Dendritic cell treated with granulocyte-macrophage colony-stimulating factor and Interleukin-4, amounts not matched to agents 40 ng/mL and 50 ng/mL, for 4 days (primary cell): ENCODE data around the gene RAB3D.
A peak's percentile ranks its signal among the peaks of the same experiment; 100 is the strongest.

ENCODE experiments used
- H3K27ac Mint-ChIP-seq: one replicate; pipeline ENCODE4 v1.8.0; 2022; ENCODE audit warnings: mild to moderate bottlenecking, mixed read lengths
- H3K27me3 Mint-ChIP-seq: one replicate; pipeline ENCODE4 v1.8.0; 2022; ENCODE audit warnings: mild to moderate bottlenecking, mixed read lengths
- H3K36me3 Mint-ChIP-seq: one replicate; pipeline ENCODE4 v1.8.0; 2022; ENCODE audit warnings: low read depth, mixed read lengths
- H3K4me1 Mint-ChIP-seq: one replicate; pipeline ENCODE4 v1.8.0; 2022; ENCODE audit warnings: low read depth, mixed read lengths
- H3K4me3 Mint-ChIP-seq: one replicate; pipeline ENCODE4 v1.8.0; 2022; ENCODE audit warnings: mild to moderate bottlenecking, moderate library complexity, mixed read lengths
- H3K9me3 Mint-ChIP-seq: one replicate; pipeline ENCODE4 v1.8.0; 2022; ENCODE audit warnings: mixed read lengths
- intact Hi-C: fragments of 100-400 bp; cut with micrococcal nuclease; formaldehyde crosslinking; loops from one replicate; pipeline ENCODE4 v1.15.0; 2022

Gene RAB3D

DNA sequence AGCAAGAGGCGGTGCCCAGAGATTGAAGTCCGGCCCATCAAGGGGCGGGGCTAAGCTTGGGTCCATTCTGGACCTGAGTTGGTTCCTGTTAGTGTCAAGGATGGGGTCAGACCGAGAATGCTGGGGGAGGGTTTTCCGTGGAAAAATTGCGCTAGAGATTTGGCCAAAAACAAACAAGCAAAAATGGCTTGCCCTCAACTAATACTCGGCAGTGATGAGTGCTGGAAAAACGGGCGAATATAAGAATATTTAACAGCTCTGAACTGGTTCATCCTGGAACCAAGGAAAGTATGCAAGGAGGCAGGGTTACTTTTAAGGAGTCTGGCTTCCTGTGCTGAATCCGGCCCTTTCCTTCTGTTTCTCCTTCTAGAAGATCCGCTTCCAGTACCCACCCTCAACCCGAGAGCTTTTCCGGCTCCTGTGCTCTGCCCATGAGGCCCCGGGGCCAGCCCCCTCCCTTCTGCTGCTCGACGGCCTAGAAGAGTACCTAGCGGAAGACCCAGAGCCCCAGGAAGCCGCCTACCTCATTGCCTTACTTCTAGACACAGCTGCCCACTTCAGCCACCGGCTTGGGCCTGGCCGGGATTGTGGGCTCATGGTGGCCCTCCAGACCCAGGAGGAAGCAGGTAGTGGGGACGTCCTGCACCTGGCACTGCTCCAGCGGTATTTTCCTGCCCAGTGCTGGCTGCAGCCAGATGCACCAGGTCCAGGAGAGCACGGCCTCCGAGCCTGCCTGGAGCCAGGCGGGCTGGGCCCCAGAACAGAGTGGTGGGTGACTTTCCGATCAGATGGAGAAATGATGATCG lies 35.9 kb upstream of the RAB3D start:
- Mint-ChIP-seq H3K27ac (no peak overlapping the region), H3K36me3 (peaks cover 42% of the 10 kb centered on the region), H3K4me3 (no peak overlapping the region), H3K9me3 (no peaks in the 10 kb centered on the region), H3K27me3 (no peaks in the 10 kb centered on the region), H3K4me1 (peaks cover 35% of the 10 kb centered on the region)
- intact Hi-C loops: loop anchor here (1.0 to 2.0 kb wide), 2 partner anchors 60 to 83 kb away; partner anchors contain the start of genes ODAD3 and PRKCSH

DNA sequence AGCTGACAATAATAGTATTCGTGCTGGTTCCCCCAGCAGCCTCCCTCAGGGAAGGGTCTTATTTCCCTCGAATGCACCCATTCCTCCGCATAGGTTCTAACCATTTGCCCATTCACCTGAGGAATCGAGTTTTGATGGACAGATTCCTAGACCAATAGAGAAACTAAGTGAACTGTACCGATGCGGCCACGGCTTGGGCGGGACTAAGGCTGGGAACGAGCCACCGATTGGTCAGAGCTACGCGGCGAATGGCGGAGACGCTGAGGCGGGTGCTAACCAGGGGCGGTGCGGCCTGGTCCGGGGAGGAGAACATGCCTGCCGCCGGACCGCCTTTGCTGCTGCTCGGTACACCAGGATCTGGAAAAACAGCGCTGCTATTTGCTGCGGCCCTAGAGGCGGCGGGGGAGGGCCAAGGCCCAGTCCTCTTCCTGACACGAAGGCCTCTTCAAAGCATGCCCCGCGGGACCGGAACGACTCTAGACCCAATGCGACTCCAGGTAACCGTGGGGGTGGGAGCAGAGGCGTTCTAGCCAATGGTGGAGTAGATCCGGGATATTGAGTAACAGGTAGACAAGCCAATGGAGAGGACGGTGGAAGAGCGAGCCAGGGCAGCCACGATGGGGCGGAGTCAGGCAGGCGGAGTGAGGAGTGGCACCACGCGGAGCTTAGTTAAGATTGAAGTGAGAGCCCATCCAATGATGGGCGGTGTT lies 35.1 kb upstream of the RAB3D start, which contains the start of gene SWSAP1:
SWSAP1 (plus strand) TSS at position 234 of the 710 bp plus-strand sequence; CDS start at position 249, 15 bp downstream.
- Mint-ChIP-seq H3K27me3 (no peaks in the 10 kb centered on the region), H3K27ac (no peak within 1 kb of the TSS), H3K36me3 (peaks cover 37% of the 10 kb centered on the region), H3K4me3 (no peak within 1 kb of the TSS), H3K9me3 (no peaks in the 10 kb centered on the region), H3K4me1 (peaks cover 29% of the 10 kb centered on the region)
- intact Hi-C loops: loop anchor here (1.0 to 2.0 kb wide), 3 partner anchors 28 to 82 kb away; partner anchors contain the start of genes CCDC159, ODAD3, PRKCSH and TMEM205

DNA sequence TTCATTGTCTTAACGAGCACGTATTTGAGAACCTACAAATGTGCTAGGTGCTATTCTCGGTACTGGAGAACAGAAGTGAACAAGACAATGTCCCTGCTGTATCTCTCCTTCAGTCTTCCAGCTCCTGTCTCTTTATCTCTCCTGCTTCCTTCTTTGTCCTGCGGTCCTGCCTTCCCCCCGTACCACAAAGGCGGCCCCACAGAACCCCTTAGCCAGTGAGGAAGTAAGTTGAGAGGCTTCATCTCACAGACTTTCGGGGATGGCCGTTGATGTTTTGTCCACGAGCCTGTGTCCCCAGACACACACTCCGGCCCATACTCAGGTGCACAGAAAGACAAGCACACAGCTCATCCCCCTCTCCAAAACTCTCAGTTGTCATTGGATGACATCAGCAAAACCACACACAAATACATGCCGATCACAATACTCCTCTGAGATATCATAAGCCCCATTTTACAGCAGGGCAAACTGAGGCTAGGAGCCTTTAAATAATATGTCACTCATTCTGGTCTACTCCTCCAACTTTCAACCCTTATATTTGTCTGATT lies 34.5 kb upstream of the RAB3D start:
- Mint-ChIP-seq H3K36me3 (peaks cover 42% of the 10 kb centered on the region), H3K4me1 (peaks cover 29% of the 10 kb centered on the region), H3K27me3 (no peaks in the 10 kb centered on the region), H3K4me3 (no peak overlapping the region), H3K27ac (no peak overlapping the region), H3K9me3 (no peaks in the 10 kb centered on the region)
- intact Hi-C loops: loop anchor here (1.0 to 2.0 kb wide), 2 partner anchors 28 to 81 kb away; partner anchors contain the start of genes CCDC159 and TMEM205

DNA sequence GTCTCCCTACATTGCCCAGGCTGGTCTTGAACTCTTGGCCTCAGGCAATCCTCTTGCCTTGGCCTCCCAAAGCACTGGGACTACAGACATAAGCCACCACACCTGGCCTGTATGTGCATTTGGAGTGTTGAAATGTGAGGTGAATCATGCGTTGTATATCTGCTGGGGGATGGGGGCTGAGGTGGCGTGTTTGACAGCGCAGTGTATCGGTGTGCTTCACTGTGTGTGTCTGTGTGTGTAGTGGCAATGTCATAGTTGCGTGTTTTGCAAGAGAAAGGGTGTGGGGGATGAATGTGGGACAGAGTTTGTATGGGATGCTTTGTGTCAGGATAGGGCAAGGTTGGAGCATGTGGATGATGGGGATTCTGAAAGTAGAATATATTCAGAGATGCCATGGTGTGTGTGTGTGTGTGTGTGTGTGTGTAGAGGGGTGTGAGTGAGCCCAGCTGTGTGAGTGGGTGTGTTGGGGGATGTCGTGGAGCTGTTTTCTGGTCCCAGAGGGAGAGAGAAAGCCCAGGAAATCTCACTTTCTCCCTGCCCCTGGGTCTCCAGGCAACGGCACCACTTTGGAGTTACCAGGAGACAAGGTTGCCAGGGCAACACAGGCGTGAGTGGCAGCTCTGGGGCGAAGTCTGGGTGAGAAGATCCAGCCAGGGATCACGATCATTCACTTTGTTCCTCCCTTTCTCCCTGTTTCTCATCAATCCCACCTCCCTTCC lies 33.9 kb upstream of the RAB3D start:
- intact Hi-C loops: no loop called here
- Mint-ChIP-seq H3K27ac (no peak overlapping the region), H3K27me3 (no peaks in the 10 kb centered on the region), H3K4me3 (peak overlapping the region; percentile 7), H3K9me3 (no peaks in the 10 kb centered on the region), H3K36me3 (peaks cover 42% of the 10 kb centered on the region), H3K4me1 (peaks cover 25% of the 10 kb centered on the region)

DNA sequence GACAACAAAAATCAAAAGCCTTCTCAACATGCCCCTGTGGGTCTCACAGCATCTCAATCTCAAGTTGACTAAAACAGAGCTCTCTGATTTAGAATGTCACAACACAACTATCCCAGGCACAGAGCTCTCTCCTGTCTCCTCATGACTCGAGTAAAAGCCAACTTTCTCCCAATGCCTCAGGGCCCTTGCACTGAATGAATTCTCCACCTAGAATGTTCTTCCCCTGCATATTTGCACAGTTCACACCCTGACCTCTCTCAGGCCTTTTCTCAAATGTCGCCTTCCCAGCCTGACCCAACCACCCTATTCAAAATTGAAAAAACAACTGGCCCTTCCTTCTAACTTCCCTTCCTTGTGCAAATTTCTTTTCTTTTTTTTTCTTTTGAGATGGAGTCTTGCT lies 31.3 kb upstream of the RAB3D start:
- peaks cover 3% of the 10 kb centered on the region for H3K4me1 Mint-ChIP-seq
- no peaks in the 10 kb centered on the region for H3K9me3 Mint-ChIP-seq
- H3K36me3 Mint-ChIP-seq: peaks cover 49% of the 10 kb centered on the region
- H3K4me3 Mint-ChIP-seq: no peak overlapping the region
- no peak overlapping the region for H3K27ac Mint-ChIP-seq
- intact Hi-C loops: no loop called here
- H3K27me3 Mint-ChIP-seq: no peaks in the 10 kb centered on the region

DNA sequence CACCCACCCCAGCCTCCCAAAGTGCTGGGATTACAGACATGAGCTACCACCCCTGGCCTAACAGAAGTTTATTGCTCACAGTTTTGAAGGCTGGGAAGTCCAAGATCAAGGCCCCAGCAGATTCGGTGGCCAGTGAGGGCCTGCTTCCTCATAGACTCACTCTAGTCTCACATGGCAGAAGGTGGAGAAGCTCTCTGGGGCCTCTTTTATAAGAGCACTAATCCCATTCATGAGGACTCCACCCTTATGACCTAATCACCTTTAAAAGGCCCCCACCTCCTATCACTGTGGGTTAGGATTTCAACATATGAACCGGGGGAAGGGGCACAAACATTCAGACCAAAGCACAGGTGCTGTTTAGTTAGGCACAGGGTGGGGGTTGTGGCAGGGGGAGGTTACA lies 28.1 kb upstream of the RAB3D start:
- H3K9me3 Mint-ChIP-seq: no peaks in the 10 kb centered on the region
- H3K27me3 Mint-ChIP-seq: no peaks in the 10 kb centered on the region
- intact Hi-C loops: no loop called here
- H3K4me3 Mint-ChIP-seq: no peak overlapping the region
- no peaks in the 10 kb centered on the region for H3K4me1 Mint-ChIP-seq
- no peak overlapping the region for H3K27ac Mint-ChIP-seq
- H3K36me3 Mint-ChIP-seq: peaks cover 72% of the 10 kb centered on the region

DNA sequence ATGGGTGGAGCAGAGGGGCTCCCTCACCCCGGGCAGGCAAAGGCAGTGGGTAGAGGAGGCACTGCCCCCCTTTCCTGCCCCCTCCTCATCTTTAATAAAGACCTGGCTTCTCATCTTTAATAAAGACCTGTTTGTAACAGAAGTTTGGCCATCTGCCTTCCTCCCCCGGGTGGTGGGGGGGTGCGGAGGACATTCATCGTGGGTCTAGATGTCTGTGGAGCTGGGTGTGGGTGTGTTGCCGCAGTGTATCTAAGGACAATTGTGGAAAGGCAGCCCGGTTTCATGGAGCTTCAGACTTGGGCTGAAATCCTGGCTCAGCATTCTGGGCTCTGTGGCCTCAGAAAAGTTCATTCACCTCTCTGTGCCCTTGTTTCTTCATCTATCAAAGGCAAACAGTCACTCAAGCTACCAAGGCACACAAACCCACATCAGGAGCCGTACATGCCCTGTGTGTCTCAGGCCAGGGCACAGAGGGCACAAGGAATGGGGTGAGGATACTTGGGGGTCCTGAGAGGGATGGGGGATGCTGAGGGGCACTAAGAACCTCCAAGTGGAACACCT lies 26.2 kb upstream of the RAB3D start:
- H3K27me3 Mint-ChIP-seq: no peaks in the 10 kb centered on the region
- peaks cover 79% of the 10 kb centered on the region for H3K36me3 Mint-ChIP-seq
- H3K27ac Mint-ChIP-seq: no peak overlapping the region
- intact Hi-C loops: no loop called here
- no peak overlapping the region for H3K4me3 Mint-ChIP-seq
- no peaks in the 10 kb centered on the region for H3K9me3 Mint-ChIP-seq
- no peaks in the 10 kb centered on the region for H3K4me1 Mint-ChIP-seq

DNA sequence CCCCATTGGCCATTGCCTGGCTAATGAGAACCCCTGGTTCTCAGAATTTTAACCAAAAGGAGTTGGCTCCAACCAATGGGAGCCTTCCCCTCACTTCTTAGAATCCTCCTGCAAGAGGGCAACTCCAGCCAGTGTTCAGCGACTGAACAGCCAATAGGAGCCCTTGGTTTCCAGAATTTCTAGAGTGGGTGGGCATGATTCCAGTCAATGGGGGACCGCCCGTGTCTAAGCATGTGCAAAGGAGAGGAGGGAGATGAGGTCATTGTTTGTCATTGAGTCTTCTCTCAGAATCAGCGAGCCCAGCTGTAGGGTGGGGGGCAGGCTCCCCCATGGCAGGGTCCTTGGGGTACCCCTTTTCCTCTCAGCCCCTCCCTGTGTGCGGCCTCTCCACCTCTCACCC lies 25.5 kb upstream of the RAB3D start:
- Mint-ChIP-seq H3K4me1 (no peaks in the 10 kb centered on the region), H3K4me3 (no peak overlapping the region), H3K27me3 (no peaks in the 10 kb centered on the region), H3K9me3 (no peaks in the 10 kb centered on the region), H3K27ac (no peak overlapping the region), H3K36me3 (peaks cover 83% of the 10 kb centered on the region)
- intact Hi-C loops: no loop called here

DNA sequence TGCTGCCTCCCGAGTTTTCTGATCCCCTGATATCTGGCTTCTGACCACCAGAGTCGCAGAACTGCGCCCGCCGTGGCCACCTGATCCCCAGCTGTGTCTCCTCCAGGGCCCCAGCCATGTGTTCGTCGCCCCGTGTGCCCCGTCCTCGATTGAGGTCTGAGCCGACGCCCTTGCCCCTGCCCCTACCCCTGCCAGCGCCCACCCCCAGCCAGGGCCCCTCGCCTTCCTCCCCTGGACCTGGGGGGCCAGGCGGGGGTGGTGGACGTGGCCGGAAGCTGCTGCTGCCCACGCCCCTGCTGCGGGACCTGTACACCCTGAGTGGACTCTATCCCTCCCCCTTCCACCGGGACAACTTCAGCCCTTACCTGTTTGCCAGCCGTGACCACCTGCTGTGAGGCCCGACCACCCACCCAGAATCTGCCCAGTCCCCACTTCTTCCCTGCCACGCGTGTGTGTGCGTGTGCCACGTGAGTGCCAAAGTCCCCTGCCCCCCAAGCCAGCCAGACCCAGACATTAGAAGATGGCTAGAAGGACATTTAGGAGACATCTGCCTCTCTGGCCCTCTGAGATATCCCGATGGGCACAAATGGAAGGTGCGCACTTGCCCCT lies 24.9 kb upstream of the RAB3D start:
- no peak overlapping the region for H3K4me3 Mint-ChIP-seq
- H3K27ac Mint-ChIP-seq: no peak overlapping the region
- intact Hi-C loops: no loop called here
- H3K9me3 Mint-ChIP-seq: no peaks in the 10 kb centered on the region
- H3K36me3 Mint-ChIP-seq: peaks cover 85% of the 10 kb centered on the region
- no peaks in the 10 kb centered on the region for H3K27me3 Mint-ChIP-seq
- no peaks in the 10 kb centered on the region for H3K4me1 Mint-ChIP-seq

DNA sequence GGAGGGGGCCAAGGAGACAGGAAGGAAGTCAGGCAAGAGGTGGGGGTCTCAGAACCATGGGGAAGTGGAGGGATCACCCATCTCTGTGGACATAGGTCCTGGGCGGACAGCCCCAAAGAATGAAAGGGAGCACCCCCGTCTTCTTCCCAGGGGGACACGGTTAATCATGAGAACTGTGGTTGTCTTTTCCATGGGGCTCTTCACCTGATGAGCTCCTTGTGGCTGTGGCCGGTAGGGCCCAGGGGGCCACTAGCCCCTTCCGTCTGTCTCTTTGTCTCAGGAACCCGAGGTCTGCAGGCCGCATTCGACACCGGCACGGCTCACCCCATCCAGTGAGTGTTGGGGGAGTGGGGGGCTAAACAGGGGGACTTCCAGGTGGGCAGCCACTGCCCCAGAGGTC lies 24.4 kb upstream of the RAB3D start:
- Mint-ChIP-seq H3K9me3 (no peaks in the 10 kb centered on the region), H3K27ac (no peak overlapping the region), H3K4me1 (no peaks in the 10 kb centered on the region), H3K27me3 (no peaks in the 10 kb centered on the region), H3K36me3 (peaks cover 84% of the 10 kb centered on the region), H3K4me3 (no peak overlapping the region)
- intact Hi-C loops: no loop called here

DNA sequence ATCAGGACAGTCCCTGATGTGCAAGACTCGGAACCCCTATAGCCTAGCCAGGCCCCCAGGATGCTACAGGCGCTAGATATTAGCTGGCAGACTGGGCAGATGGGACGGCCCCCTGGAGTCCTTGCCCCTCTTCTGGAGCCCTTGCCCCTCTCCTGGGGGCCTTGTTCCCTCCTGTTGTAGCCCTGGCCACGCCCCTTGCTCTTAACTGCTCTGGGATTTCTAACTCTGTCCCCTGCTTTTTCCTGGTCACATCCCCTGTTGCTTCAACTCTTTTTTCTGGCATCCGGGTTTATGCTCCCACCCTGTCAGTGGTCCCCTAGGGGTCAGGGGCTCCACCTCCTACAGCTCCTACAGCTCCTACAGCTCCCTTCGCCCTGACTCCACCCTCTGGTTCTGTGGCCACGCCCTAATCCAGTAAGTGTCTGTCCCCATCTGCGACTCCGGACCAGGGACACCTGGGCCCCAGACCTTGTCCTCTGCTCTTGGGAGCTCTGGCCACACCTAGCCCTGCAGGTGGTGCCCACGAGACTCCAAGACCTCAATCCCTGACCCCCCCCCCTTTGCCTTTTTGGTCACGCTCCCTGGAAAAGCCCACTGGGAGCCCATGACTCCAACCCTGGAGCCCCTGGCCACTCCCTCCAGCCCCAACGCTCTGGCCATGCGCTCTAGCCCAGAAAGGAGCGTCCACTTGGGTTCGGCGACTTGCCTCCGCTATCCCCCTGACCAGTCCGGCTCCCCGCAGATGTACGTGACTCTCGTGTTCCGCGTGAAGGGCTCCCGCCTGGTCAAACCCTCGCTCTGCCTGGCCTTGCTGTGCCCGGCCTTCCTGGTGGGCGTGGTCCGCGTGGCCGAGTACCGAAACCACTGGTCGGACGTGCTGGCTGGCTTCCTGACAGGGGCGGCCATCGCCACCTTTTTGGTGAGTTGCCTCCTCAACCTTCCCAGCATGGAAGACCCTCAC lies 22.6 kb upstream of the RAB3D start:
- peaks cover 74% of the 10 kb centered on the region for H3K36me3 Mint-ChIP-seq
- intact Hi-C loops: no loop called here
- H3K9me3 Mint-ChIP-seq: no peaks in the 10 kb centered on the region
- peaks cover 11% of the 10 kb centered on the region for H3K4me1 Mint-ChIP-seq
- no peak overlapping the region for H3K4me3 Mint-ChIP-seq
- H3K27ac Mint-ChIP-seq: no peak overlapping the region
- H3K27me3 Mint-ChIP-seq: no peaks in the 10 kb centered on the region

DNA sequence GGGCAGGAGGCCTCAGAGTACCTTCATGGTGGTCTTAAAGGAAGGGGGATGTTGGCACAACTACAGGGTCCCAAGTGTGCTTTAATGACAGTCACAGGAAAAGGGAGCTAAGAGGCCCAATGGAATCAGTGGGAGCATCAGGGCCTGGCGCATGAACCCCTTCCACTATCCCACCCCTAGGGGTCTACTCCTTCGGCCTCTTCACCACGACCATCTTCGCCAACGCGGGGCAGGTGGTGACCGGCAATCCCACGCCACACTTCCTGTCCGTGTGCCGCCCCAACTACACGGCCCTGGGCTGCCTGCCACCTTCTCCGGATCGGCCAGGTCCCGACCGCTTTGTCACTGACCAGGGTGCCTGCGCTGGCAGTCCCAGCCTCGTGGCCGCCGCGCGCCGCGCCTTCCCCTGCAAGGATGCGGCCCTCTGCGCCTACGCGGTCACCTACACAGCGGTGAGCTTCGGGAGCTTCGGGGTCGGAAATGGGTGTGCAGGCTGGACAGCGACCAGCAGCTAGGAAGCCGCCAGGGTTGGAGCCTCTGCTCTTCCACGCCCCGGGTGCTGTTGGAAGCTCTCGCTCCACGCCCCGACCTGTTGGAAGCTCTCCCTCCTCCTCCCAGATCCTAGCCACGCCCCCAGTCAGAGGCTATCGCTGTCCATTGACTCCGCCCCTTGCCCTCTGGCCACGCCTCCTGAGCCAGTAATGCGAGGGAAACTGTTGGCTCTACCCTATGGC lies 21.7 kb upstream of the RAB3D start:
- intact Hi-C loops: no loop called here
- Mint-ChIP-seq H3K36me3 (peaks cover 70% of the 10 kb centered on the region), H3K27me3 (no peaks in the 10 kb centered on the region), H3K9me3 (no peaks in the 10 kb centered on the region), H3K4me1 (peaks cover 19% of the 10 kb centered on the region), H3K4me3 (no peak overlapping the region), H3K27ac (no peak overlapping the region)
